HepG2 (cell line): ENCODE results near the gene RPH3AL. TPM values are rescaled to one million over a fixed set of nuclear protein-coding genes. Genes with fewer than 3 reads are reported as not detected.

ENCODE experiments used
- ELF4 ChIP-seq: sonication (generic); formaldehyde crosslinking; IDR thresholded peaks from 2 replicates; pipeline ENCODE4 v1.5.0; 2020; ENCODE audit warnings: missing genetic modification reagents, mild to moderate bottlenecking, moderate library complexity, borderline replicate concordance
- GATAD1 ChIP-seq: IDR thresholded peaks from 2 replicates; pipeline ENCODE4 v1.6.1; 2016; ENCODE audit warnings: missing genetic modification reagents, missing compliant biosample characterization
- HNRNPH1 ChIP-seq: fragments of 200-400 bp; formaldehyde crosslinking; optimal IDR thresholded peaks from 2 replicates; pipeline ENCODE3; 2017; ENCODE audit warnings: mild to moderate bottlenecking, low read depth, low read length
- KAT8 ChIP-seq: IDR thresholded peaks from 2 replicates; pipeline ENCODE4 v1.6.1; 2016; ENCODE audit warnings: missing genetic modification reagents, missing compliant biosample characterization
- KDM2A ChIP-seq: sonication (generic); formaldehyde crosslinking; IDR thresholded peaks from 2 replicates; pipeline ENCODE4 v1.4.0; 2020; ENCODE audit warnings: low read depth, missing genetic modification reagents, borderline replicate concordance
- KMT2A ChIP-seq: sonication (generic); formaldehyde crosslinking; IDR thresholded peaks from 2 replicates; pipeline ENCODE4 v1.4.0; 2020; ENCODE audit warnings: missing genetic modification reagents
- MAF1 ChIP-seq: sonication (generic); formaldehyde crosslinking; IDR thresholded peaks from 2 replicates; pipeline ENCODE4 v1.5.0; 2020; ENCODE audit warnings: missing genetic modification reagents, borderline replicate concordance
- MIER3 ChIP-seq: IDR thresholded peaks from 2 replicates; pipeline ENCODE4 v1.6.1; 2016; ENCODE audit warnings: missing compliant biosample characterization, borderline replicate concordance
- MIXL1 ChIP-seq: IDR thresholded peaks from 2 replicates; pipeline ENCODE4 v1.6.1; 2016
- MLXIP ChIP-seq: sonication (generic); formaldehyde crosslinking; IDR thresholded peaks from 2 replicates; pipeline ENCODE4 v1.9.0; 2021; ENCODE audit warnings: missing genetic modification reagents, borderline replicate concordance
- NCOR1 ChIP-seq: fragments of 200-600 bp; sonication (generic); IDR thresholded peaks from 2 replicates; pipeline ENCODE4 v1.7.0; 2017; ENCODE audit warnings: antibody characterized with exemption, low read length, borderline replicate concordance
- PCBP1 ChIP-seq: fragments of 200-400 bp; formaldehyde crosslinking; IDR thresholded peaks from 2 replicates; pipeline ENCODE4 v1.6.1; 2017; ENCODE audit warnings: mild to moderate bottlenecking, low read depth, low read length, borderline replicate concordance
- SRY ChIP-seq: sonication (generic); formaldehyde crosslinking; IDR thresholded peaks from 2 replicates; pipeline ENCODE4 v1.8.0; 2022; ENCODE audit warnings: mild to moderate bottlenecking, missing genetic modification reagents
- TEAD3 ChIP-seq: optimal IDR thresholded peaks from 2 replicates; pipeline ENCODE3; 2016; ENCODE audit warnings: borderline replicate concordance
- ZFY ChIP-seq: sonication (generic); formaldehyde crosslinking; IDR thresholded peaks from 2 replicates; pipeline ENCODE4 v1.4.0; 2020; ENCODE audit warnings: missing genetic modification reagents
- ZMYM4 ChIP-seq: sonication (generic); formaldehyde crosslinking; IDR thresholded peaks from 2 replicates; pipeline ENCODE4 v1.8.1; 2023; ENCODE audit warnings: mild to moderate bottlenecking, missing genetic modification reagents
- ZNF251 ChIP-seq: sonication (generic); formaldehyde crosslinking; IDR thresholded peaks from 2 replicates; pipeline ENCODE4 v1.9.0; 2021; ENCODE audit warnings: mild to moderate bottlenecking, missing genetic modification reagents
- ZNF549 ChIP-seq: sonication (generic); formaldehyde crosslinking; IDR thresholded peaks from 2 replicates; pipeline ENCODE4 v1.5.0; 2020; ENCODE audit warnings: missing genetic modification reagents
- ZNF7 ChIP-seq: IDR thresholded peaks from 2 replicates; pipeline ENCODE4 v1.6.1; 2016; ENCODE audit warnings: missing biosample characterization, missing genetic modification reagents
- ZNF724P ChIP-seq: sonication (generic); formaldehyde crosslinking; IDR thresholded peaks from 2 replicates; pipeline ENCODE4 v1.8.0; 2022; ENCODE audit warnings: missing genetic modification reagents, borderline replicate concordance
- polyA plus RNA-seq, 8 experiments: library from polyadenylated mRNA; depleted of rRNA in 3 of 8; stranded (reverse) in 7 of 8; unstranded in 1 of 8; fragments of >200 nt; fragmentation: Illumina TruSeq in 4 of 8; extraction: Trizol in 4 of 8; gene quantifications; 2 replicates each; pipeline versions ENCODE4 v1.2.1 to v1.2.3, GENCODE V29; 2011 to 2016; ENCODE audit warnings: low read depth in 4 of 8, missing spikeins in 1 of 8, mixed read lengths in 1 of 8; ENCODE audit not compliant: insufficient read depth in 1 of 8
- total RNA-seq, 5 experiments: library from RNA; depleted of rRNA; stranded (reverse); fragments of >200 nt; fragmentation: Illumina TruSeq; extraction: Trizol; gene quantifications; 2 replicates each; pipeline ENCODE4 v1.2.3, GENCODE V29; 2016; ENCODE audit warnings: low read depth in 1 of 5
- TF ChIP-seq, protein P1 (sequence below): sonication (generic); formaldehyde crosslinking; conservative IDR thresholded peaks from 2 replicates; pipeline ENCODE4 v1.8.0; 2022; ENCODE audit warnings: mild to moderate bottlenecking, moderate library complexity, missing genetic modification reagents
- TF ChIP-seq, protein P2 (sequence below): sonication (generic); formaldehyde crosslinking; IDR thresholded peaks from 2 replicates; pipeline ENCODE4 v1.4.0; 2020; ENCODE audit warnings: mild to moderate bottlenecking, missing genetic modification reagents, borderline replicate concordance

The RPH3AL gene
- total and polyA plus RNA-seq, 2 of the 13 experiments (the other 11 are each of a cell fraction or from before 2014, with no cell fraction given): 7.8 to 16.4 TPM

- no peak for TF ChIP-seq ELF4 (CRISPR knock-in tag)
- TF ChIP-seq, protein P1, sequence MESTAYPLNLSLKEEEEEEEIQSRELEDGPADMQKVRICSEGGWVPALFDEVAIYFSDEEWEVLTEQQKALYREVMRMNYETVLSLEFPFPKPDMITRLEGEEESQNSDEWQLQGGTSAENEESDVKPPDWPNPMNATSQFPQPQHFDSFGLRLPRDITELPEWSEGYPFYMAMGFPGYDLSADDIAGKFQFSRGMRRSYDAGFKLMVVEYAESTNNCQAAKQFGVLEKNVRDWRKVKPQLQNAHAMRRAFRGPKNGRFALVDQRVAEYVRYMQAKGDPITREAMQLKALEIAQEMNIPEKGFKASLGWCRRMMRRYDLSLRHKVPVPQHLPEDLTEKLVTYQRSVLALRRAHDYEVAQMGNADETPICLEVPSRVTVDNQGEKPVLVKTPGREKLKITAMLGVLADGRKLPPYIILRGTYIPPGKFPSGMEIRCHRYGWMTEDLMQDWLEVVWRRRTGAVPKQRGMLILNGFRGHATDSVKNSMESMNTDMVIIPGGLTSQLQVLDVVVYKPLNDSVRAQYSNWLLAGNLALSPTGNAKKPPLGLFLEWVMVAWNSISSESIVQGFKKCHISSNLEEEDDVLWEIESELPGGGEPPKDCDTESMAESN: no peak
- no peak for TF ChIP-seq ZNF7 (CRISPR knock-in tag)
- no peak for TF ChIP-seq ZNF549 (CRISPR knock-in tag)
- TF ChIP-seq TEAD3 (CRISPR knock-in tag): peak; percentile 19
- 0 out of 2 replicates have a peak, but pooled peaks have one; percentile 18 for TF ChIP-seq KAT8 (CRISPR knock-in tag)
- TF ChIP-seq PCBP1: no peak
- no peak for TF ChIP-seq NCOR1
- TF ChIP-seq, protein P2, sequence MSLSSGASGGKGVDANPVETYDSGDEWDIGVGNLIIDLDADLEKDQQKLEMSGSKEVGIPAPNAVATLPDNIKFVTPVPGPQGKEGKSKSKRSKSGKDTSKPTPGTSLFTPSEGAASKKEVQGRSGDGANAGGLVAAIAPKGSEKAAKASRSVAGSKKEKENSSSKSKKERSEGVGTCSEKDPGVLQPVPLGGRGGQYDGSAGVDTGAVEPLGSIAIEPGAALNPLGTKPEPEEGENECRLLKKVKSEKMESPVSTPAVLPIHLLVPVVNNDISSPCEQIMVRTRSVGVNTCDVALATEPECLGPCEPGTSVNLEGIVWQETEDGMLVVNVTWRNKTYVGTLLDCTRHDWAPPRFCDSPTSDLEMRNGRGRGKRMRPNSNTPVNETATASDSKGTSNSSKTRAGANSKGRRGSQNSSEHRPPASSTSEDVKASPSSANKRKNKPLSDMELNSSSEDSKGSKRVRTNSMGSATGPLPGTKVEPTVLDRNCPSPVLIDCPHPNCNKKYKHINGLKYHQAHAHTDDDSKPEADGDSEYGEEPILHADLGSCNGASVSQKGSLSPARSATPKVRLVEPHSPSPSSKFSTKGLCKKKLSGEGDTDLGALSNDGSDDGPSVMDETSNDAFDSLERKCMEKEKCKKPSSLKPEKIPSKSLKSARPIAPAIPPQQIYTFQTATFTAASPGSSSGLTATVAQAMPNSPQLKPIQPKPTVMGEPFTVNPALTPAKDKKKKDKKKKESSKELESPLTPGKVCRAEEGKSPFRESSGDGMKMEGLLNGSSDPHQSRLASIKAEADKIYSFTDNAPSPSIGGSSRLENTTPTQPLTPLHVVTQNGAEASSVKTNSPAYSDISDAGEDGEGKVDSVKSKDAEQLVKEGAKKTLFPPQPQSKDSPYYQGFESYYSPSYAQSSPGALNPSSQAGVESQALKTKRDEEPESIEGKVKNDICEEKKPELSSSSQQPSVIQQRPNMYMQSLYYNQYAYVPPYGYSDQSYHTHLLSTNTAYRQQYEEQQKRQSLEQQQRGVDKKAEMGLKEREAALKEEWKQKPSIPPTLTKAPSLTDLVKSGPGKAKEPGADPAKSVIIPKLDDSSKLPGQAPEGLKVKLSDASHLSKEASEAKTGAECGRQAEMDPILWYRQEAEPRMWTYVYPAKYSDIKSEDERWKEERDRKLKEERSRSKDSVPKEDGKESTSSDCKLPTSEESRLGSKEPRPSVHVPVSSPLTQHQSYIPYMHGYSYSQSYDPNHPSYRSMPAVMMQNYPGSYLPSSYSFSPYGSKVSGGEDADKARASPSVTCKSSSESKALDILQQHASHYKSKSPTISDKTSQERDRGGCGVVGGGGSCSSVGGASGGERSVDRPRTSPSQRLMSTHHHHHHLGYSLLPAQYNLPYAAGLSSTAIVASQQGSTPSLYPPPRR (CRISPR knock-in tag): no peak
- no peak for TF ChIP-seq GATAD1 (CRISPR knock-in tag)
- TF ChIP-seq HNRNPH1: no peak
- no peak for TF ChIP-seq ZNF724P
- TF ChIP-seq ZFY (CRISPR knock-in tag): peak; percentile 62
- no peak for TF ChIP-seq ZMYM4
- no peak for TF ChIP-seq MIER3 (CRISPR knock-in tag)
- no peak for TF ChIP-seq KMT2A (CRISPR knock-in tag)
- no peak for TF ChIP-seq MLXIP (CRISPR knock-in tag)
- no peak for TF ChIP-seq ZNF251
- no peak for TF ChIP-seq MAF1 (CRISPR knock-in tag)
- TF ChIP-seq MIXL1 (CRISPR knock-in tag): no peak
- peak; percentile 54; the same call in 1 of the 2 replicates for TF ChIP-seq KDM2A (CRISPR knock-in tag)
- TF ChIP-seq SRY (CRISPR knock-in tag): no peak
Measured at GRCh38 chr17:182050-182751, 170.4 kb downstream of the RPH3AL start (continued).
